Sigmoid colon (tissue), 7 donors: ENCODE measurements around the gene RAB4B. TPM values are rescaled to one million over a fixed set of nuclear protein-coding genes. Genes with fewer than 3 reads are reported as not detected.

ENCODE experiments used
- DNase-seq: peaks from one replicate; pipeline ENCODE4 v3.0.0-alpha.2; 2019
- H3K27ac ChIP-seq, 4 donors: fragments of 200-600 bp; sonication (generic); one replicate each; pipeline ENCODE4 v1.5.1; 2016 to 2019; ENCODE audit warnings: mild to moderate bottlenecking in 1 of 4
- H3K27me3 ChIP-seq, 3 donors: fragments of 200-600 bp; sonication (generic); one replicate each; pipeline ENCODE4 v1.5.1; 2019; ENCODE audit warnings: mild to moderate bottlenecking in 1 of 3
- H3K36me3 ChIP-seq, 4 donors: fragments of 200-600 bp; sonication (generic); one replicate each; pipeline ENCODE4 v1.5.1; 2016 to 2019
- H3K4me1 ChIP-seq, 4 donors: fragments of 200-600 bp; sonication (generic); one replicate each; pipeline ENCODE4 v1.5.1; 2017 to 2019
- H3K4me3 ChIP-seq, 4 donors: fragments of 200-600 bp; sonication (generic); one replicate each; pipeline ENCODE4 v1.5.1; 2017 to 2019; ENCODE audit warnings: mild to moderate bottlenecking in 2 of 4, moderate library complexity in 1 of 4
- H3K9me3 ChIP-seq, 4 donors: fragments of 200-600 bp in 3 of 4; sonication (generic) in 3 of 4; one replicate each; pipeline versions ENCODE4 v1.5.1 to v1.6.1; 2013 to 2019
- EP300 ChIP-seq, 4 donors: sonication (generic); formaldehyde crosslinking; IDR thresholded peaks; one replicate each; pipeline ENCODE4 v1.6.1; 2017; ENCODE audit warnings: antibody characterized with exemption in 4 of 4
- POLR2A ChIP-seq, 2 donors: fragments of 450-650 bp; IDR thresholded peaks; one replicate each; pipeline ENCODE4 v1.6.1; 2016; ENCODE audit warnings: antibody characterized with exemption in 2 of 2, mild to moderate bottlenecking in 2 of 2, moderate library complexity in 2 of 2
- POLR2AphosphoS5 ChIP-seq, 4 donors: sonication (generic); formaldehyde crosslinking; IDR thresholded peaks; one replicate each; pipeline ENCODE4 v1.6.1; 2017; ENCODE audit warnings: antibody characterized with exemption in 4 of 4
- WGBS, 2 donors: extraction: QIAGEN DNeasy Blood & Tissue Kit; methylation state at CpG; one replicate each; pipeline ENCODE4 v1.1.7; 2013; 5-methylcytosine and 5-hydroxymethylcytosine counted together
- intact Hi-C: fragments of 100-400 bp; cut with DNase I; formaldehyde crosslinking; loops from one replicate; pipeline ENCODE4 v1.15.1; 2023
- polyA plus RNA-seq, 3 donors: library from polyadenylated mRNA; stranded (reverse); fragments of 200-250 nt; gene quantifications; one replicate each; pipeline ENCODE4 v1.2.3, GENCODE V29; 2013
- total RNA-seq, 4 donors: library from RNA; depleted of rRNA; stranded (reverse); fragments of >200 nt; gene quantifications; one replicate each; pipeline ENCODE4 v1.1.0, GENCODE V29; 2016
- TF ChIP-seq, protein P1 (sequence below), 4 experiments: fragments of 450-650 bp in 3 of 4; fragments of 200-600 bp in 1 of 4; IDR thresholded peaks; one replicate each; pipeline ENCODE4 v1.5.1; 2016 to 2019; ENCODE audit warnings: antibody characterized with exemption in 4 of 4, mild to moderate bottlenecking in 3 of 4, moderate library complexity in 2 of 4
- donor health status: healthy with polysubstance abuse.
- donor health status: Bipolar disorder and iron deficiency.
- donor health status: healthy.

RAB4B gene
- total and polyA plus RNA-seq, 7 donors, result 15.6 to 76.5 (median 21.3) TPM

DNA sequence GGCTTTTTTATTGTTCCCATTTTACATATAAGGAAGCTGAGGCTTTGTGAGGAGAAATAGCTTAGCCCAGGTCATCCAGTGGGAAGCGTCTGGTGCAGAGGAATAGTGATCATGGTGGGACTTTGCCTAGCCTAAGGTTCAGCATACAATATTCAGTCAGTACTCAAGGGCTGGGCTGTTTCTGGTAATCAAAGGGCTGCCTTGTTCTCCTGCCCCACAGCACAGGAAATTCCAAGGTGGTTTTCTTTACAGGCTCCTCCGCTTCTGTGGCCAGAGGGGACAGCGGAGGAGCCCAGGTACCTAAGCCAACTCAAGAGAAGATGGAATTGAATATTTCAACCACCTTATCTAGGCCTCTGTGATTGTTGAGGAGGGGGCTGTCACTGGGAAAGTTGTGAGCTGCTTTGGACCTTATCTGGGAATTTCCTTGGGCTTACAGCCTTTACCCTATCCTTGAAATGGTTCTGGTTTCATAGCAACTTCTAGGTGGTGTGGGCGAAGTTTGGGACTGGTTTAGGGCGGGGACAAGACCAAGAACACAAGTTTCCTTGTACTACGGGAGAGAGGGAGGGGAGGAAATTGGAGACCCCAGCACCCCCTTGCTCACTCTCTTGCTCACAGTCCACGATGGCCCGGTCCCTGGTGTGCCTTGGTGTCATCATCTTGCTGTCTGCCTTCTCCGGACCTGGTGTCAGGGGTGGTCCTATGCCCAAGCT is 3.0 kb upstream of the RAB4B start, which contains the start of gene MIA:
MIA (plus strand) TSS at position 606 of the 716 bp plus-strand sequence; CDS start at position 628, 22 bp downstream.
- Histone ChIP-seq H3K4me1 (peaks cover 0 to 22% (median 14%) of the 10 kb centered on the region in 4 donors), H3K27ac (peak within 1 kb of the TSS in 2 of 4 donors; percentile 95 to 97), H3K9me3 (no peaks in the 10 kb centered on the region), H3K36me3 (no peaks in the 10 kb centered on the region), H3K4me3 (peak within 1 kb of the TSS in 1 of 4 donors; percentile 16), H3K27me3 (no peaks in the 10 kb centered on the region)
- 82 to 83% methylated on average over 9 of the region's 9 CpGs for WGBS, 2 donors
- no peak for TF ChIP-seq EP300 (IDR thresholded peaks at IDR 0.05)
- TF ChIP-seq, protein P1, sequence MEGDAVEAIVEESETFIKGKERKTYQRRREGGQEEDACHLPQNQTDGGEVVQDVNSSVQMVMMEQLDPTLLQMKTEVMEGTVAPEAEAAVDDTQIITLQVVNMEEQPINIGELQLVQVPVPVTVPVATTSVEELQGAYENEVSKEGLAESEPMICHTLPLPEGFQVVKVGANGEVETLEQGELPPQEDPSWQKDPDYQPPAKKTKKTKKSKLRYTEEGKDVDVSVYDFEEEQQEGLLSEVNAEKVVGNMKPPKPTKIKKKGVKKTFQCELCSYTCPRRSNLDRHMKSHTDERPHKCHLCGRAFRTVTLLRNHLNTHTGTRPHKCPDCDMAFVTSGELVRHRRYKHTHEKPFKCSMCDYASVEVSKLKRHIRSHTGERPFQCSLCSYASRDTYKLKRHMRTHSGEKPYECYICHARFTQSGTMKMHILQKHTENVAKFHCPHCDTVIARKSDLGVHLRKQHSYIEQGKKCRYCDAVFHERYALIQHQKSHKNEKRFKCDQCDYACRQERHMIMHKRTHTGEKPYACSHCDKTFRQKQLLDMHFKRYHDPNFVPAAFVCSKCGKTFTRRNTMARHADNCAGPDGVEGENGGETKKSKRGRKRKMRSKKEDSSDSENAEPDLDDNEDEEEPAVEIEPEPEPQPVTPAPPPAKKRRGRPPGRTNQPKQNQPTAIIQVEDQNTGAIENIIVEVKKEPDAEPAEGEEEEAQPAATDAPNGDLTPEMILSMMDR (IDR thresholded peaks at IDR 0.05), result no peak
- TF ChIP-seq POLR2A (IDR thresholded peaks at IDR 0.05), result no peak
- TF ChIP-seq POLR2AphosphoS5 (IDR thresholded peaks at IDR 0.05), result no peak
- intact Hi-C loops, result loop anchor here (2.0 kb wide), 1 partner anchor 20 kb away; no protein-coding TSS in a partner anchor
- no peak for DNase-seq

DNA sequence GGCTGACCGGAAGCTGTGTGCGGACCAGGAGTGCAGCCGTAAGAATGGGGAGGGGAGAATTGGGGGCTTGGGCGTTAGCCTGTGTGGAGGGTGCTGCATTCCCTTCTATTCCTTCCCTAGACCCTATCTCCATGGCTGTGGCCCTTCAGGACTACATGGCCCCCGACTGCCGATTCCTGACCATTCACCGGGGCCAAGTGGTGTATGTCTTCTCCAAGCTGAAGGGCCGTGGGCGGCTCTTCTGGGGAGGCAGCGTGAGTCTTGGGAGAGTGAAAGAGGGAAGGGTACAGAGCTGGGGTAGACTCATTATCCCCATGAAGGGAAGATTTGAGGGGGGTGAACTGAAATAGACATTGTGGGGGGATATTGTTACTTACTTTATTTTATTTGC is 2.4 kb upstream of the RAB4B start:
- peaks cover 0 to 22% (median 14%) of the 10 kb centered on the region in 4 donors for H3K4me1 ChIP-seq
- TF ChIP-seq POLR2AphosphoS5 (IDR thresholded peaks at IDR 0.05) (no peak), EP300 (IDR thresholded peaks at IDR 0.05) (no peak), POLR2A (IDR thresholded peaks at IDR 0.05) (no peak)
- TF ChIP-seq, protein P1 (IDR thresholded peaks at IDR 0.05), result no peak
- H3K4me3 ChIP-seq, result peak overlapping the region in 1 of 4 donors; percentile 16
- no peaks in the 10 kb centered on the region for H3K9me3 ChIP-seq
- H3K36me3 ChIP-seq, result no peaks in the 10 kb centered on the region
- 94 to 96% methylated on average over 10 of the region's 10 CpGs for WGBS, 2 donors
- intact Hi-C loops, result loop anchor here (2.0 kb wide), 1 partner anchor 21 kb away; no protein-coding TSS in a partner anchor
- H3K27ac ChIP-seq, result peak overlapping the region in 2 of 4 donors; percentile 4 to 18
- no peak for DNase-seq
- no peaks in the 10 kb centered on the region for H3K27me3 ChIP-seq

DNA sequence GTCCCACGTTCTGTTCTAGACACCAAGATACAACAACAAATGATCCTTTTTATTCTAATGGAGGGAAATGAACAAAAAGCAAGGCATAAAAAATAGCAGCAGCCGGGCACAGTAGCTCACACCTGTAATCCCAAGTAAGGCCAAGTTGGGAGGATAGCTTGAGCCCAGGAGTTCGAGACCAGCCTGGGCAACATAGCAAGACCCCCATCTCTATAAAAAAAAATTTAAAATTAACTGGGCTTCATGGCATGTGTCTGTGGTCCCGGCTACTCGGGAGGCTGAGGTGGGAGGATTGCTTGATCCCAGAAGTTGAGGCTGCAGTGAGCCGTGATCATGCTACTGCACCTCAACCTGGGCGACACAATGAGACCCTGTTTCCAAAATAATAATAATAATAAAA is 1.7 kb upstream of the RAB4B start:
- Histone ChIP-seq H3K4me1 (peaks cover 0 to 22% (median 14%) of the 10 kb centered on the region in 4 donors), H3K27ac (peak overlapping the region in 3 of 4 donors; percentile 95 to 99 (median 97)), H3K9me3 (no peaks in the 10 kb centered on the region), H3K27me3 (no peaks in the 10 kb centered on the region), H3K36me3 (no peaks in the 10 kb centered on the region), H3K4me3 (no peak overlapping the region)
- TF ChIP-seq POLR2AphosphoS5 (IDR thresholded peaks at IDR 0.05) (no peak), POLR2A (IDR thresholded peaks at IDR 0.05) (no peak), EP300 (IDR thresholded peaks at IDR 0.05) (no peak)
- TF ChIP-seq, protein P1 (IDR thresholded peaks at IDR 0.05), result no peak
- DNase-seq, result no peak
- 82% methylated on average over 7 of the region's 7 CpGs for WGBS, 2 donors
- intact Hi-C loops, result no loop called here

DNA sequence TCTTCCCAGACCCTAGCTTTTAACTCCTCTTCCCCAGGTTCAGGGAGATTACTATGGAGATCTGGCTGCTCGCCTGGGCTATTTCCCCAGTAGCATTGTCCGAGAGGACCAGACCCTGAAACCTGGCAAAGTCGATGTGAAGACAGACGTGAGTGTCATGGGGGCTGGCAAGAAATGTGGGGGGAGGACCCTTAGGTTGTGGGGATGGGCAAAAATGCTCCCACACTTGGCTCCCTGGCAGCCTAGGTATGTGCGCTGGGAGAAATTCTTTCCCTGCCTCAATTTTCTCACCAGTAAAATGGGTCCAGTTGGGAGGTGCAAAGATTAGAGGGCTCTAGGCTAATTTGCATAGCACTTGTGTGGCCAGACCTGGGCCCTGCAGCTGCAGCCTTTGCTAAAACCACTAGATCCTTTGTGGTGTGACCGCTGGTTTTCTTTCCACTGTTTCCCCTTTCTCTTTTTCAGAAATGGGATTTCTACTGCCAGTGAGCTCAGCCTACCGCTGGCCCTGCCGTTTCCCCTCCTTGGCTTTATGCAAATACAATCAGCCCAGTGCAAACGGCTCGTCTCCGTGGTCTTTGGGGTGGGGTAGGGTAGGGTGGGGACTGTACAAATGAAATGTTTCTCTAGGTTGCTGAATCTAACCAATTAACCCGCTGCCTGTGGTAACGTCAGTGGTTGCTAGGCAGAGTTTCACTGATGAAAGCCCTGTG is 959 bp upstream of the RAB4B start:
- peaks cover 0 to 22% (median 14%) of the 10 kb centered on the region in 4 donors for H3K4me1 ChIP-seq
- no peaks in the 10 kb centered on the region for H3K9me3 ChIP-seq
- 13 to 19% methylated on average over 13 of the region's 13 CpGs for WGBS, 2 donors
- peak overlapping the region; percentile 94 to 99 (median 96) for H3K27ac ChIP-seq
- H3K36me3 ChIP-seq, result no peaks in the 10 kb centered on the region
- intact Hi-C loops, result no loop called here
- H3K4me3 ChIP-seq, result peak overlapping the region; percentile 63 to 80 (median 68)
- peak; percentile 95 for DNase-seq
- no peak for TF ChIP-seq EP300 (IDR thresholded peaks at IDR 0.05)
- TF ChIP-seq POLR2A (IDR thresholded peaks at IDR 0.05), result peak in 1 of 2 donors; percentile 6
- TF ChIP-seq, protein P1 (IDR thresholded peaks at IDR 0.05), result no peak
- peak in 1 of 4 donors; percentile 22 for TF ChIP-seq POLR2AphosphoS5 (IDR thresholded peaks at IDR 0.05)
- H3K27me3 ChIP-seq, result no peaks in the 10 kb centered on the region
